GM18870 (cell line): ENCODE data around the gene RGS12.
A peak's percentile ranks its signal among the peaks of the same experiment; 100 is the strongest.

Experiments used
- ATAC-seq: cut with Tn5 transposase; IDR thresholded peaks from one replicate; pipeline ENCODE4 v1.9.1; 2021; ENCODE audit warnings: moderate library complexity; ENCODE audit not compliant: unreplicated experiment

The RGS12 gene

GRCh38 chr4:3269991-3270611 is 22.7 kb upstream of the RGS12 start:
- ATAC-seq, result no peak

GRCh38 chr4:3271131-3271530 is 21.7 kb upstream of the RGS12 start:
- ATAC-seq, result no peak

- ATAC-seq, result no peak
Measured at GRCh38 chr4:3276986-3277385, 15.8 kb upstream of the RGS12 start.

GRCh38 chr4:3280466-3280865 is 12.4 kb upstream of the RGS12 start:
- ATAC-seq, result no peak

- ATAC-seq, result no peak
Measured at GRCh38 chr4:3283483-3283882, 9.3 kb upstream of the RGS12 start.

GRCh38 chr4:3283916-3284315 is 8.9 kb upstream of the RGS12 start:
- ATAC-seq, result no peak

GRCh38 chr4:3284734-3285557 is 7.9 kb upstream of the RGS12 start:
- no peak for ATAC-seq

- peak; percentile 80 for ATAC-seq
Measured at GRCh38 chr4:3285558-3286334, 7.1 kb upstream of the RGS12 start.

- ATAC-seq, result no peak
Measured at GRCh38 chr4:3286335-3287175, 6.3 kb upstream of the RGS12 start.

- no peak for ATAC-seq
Measured at GRCh38 chr4:3287271-3287971, 5.4 kb upstream of the RGS12 start.

- no peak for ATAC-seq
Measured at GRCh38 chr4:3287972-3288570, 4.8 kb upstream of the RGS12 start.

- no peak for ATAC-seq
Measured at GRCh38 chr4:3288571-3289094, 4.2 kb upstream of the RGS12 start.

GRCh38 chr4:3290476-3290875 is 2.3 kb upstream of the RGS12 start:
- ATAC-seq, result no peak

- ATAC-seq, result no peak
Measured at GRCh38 chr4:3290889-3291321, 1.9 kb upstream of the RGS12 start.

- ATAC-seq, result no peak
Measured at GRCh38 chr4:3291411-3291968, 1.3 kb upstream of the RGS12 start.

- ATAC-seq, result no peak
Measured at GRCh38 chr4:3291969-3292570, 751 bp upstream of the RGS12 start.

GRCh38 chr4:3293401-3294391 is 875 bp downstream of the RGS12 start:
- no peak for ATAC-seq
